Activated CD4-positive, alpha-beta T cell treated with anti-CD3 and anti-CD28 coated beads for 36 hours (primary cell): ENCODE results near the gene RALGPS1. TPM values are rescaled to one million over a fixed set of nuclear protein-coding genes. Genes with fewer than 3 reads are reported as not detected.
A peak's percentile ranks its signal among the peaks of the same experiment; 100 is the strongest.

ENCODE experiments used
- ATAC-seq: fragments of 200-7000 bp; cut with Tn5 transposase; one replicate; pipeline ENCODE4 v1.10.0; 2021; ENCODE audit warnings: mild to moderate bottlenecking, moderate library complexity
- CTCF ChIA-PET: fragments of 350-600 bp; sonication (Branson Sonifier 250); formaldehyde crosslinking; loops from one replicate; lab custom pipeline; 2021; ENCODE audit warnings: antibody characterized with exemption; lab: Charles Lee
- POLR2A ChIA-PET: fragments of 350-600 bp; sonication (Branson Sonifier 250); formaldehyde crosslinking; loops from one replicate; lab custom pipeline; 2021; ENCODE audit warnings: antibody characterized with exemption, inconsistent platforms; lab: Charles Lee
- DNase-seq: peaks from one replicate; pipeline ENCODE4 v3.0.0-alpha.2; 2020
- H3K27ac Mint-ChIP-seq: one replicate; pipeline ENCODE4 v1.8.0; 2021; ENCODE audit warnings: mixed read lengths
- H3K27me3 Mint-ChIP-seq: one replicate; pipeline ENCODE4 v1.8.0; 2021; ENCODE audit warnings: mixed read lengths
- H3K36me3 Mint-ChIP-seq: one replicate; pipeline ENCODE4 v1.8.0; 2021; ENCODE audit warnings: low read depth, mixed read lengths
- H3K4me1 Mint-ChIP-seq: one replicate; pipeline ENCODE4 v1.8.0; 2021; ENCODE audit warnings: mixed read lengths
- H3K4me3 Mint-ChIP-seq: one replicate; pipeline ENCODE4 v1.8.0; 2021; ENCODE audit warnings: mild to moderate bottlenecking, moderate library complexity, mixed read lengths
- H3K9me3 Mint-ChIP-seq: one replicate; pipeline ENCODE4 v1.8.0; 2021; ENCODE audit warnings: low read depth, mixed read lengths
- intact Hi-C, 2 experiments: fragments of 100-400 bp; cut with DNase I in 1 of 2; cut with micrococcal nuclease in 1 of 2; formaldehyde crosslinking; loops; one replicate each; pipeline versions ENCODE4 v1.14.2 to v1.15.1; 2022 to 2024; cut with DNase I, micrococcal nuclease
- total RNA-seq, 2 experiments: library from RNA; stranded (reverse); gene quantifications; one replicate each; pipeline ENCODE4 v1.2.3, GENCODE V29; 2021

Gene RALGPS1
- total RNA-seq, 2 experiments from 2014 or later: 1.2 to 2.2 TPM

DNA sequence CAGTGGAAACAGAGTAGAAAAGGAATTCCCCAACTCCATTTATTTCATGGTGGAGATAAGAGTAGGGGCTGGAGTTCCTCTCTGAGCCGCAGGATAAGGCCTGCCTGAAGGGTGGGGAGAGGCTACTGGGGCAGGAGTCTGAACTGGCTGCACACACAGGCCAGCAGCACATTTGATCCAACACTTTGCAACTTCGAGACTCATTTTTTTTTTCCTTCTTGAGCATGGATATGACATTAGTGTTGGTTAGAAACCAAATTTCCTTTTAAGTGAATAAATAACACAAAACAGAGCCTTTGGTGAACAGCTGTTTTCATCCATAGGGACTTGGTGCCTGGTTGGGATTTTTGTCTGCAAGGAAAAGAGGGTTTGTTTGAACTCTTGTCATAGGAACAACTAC, 76.6 kb downstream of the RALGPS1 start:
- CTCF ChIA-PET: interaction anchor here (0.7 kb wide), 1 partner anchor 222 kb away, joined by 3 read pairs; no protein-coding TSS in a partner anchor
- Mint-ChIP-seq H3K27ac (no peak overlapping the region), H3K4me1 (peaks cover 26% of the 10 kb centered on the region), H3K4me3 (no peak overlapping the region), H3K9me3 (peaks cover 6% of the 10 kb centered on the region), H3K27me3 (peaks cover 77% of the 10 kb centered on the region), H3K36me3 (peaks cover 9% of the 10 kb centered on the region)
- DNase-seq: no peak
- intact Hi-C loops: no loop called here
- POLR2A ChIA-PET: no interaction called here
- ATAC-seq: no peak

GRCh38 chr9:126992427-126992826, 77.8 kb downstream of the RALGPS1 start:
- ChIA-PET POLR2A (no interaction called here), CTCF (no interaction called here)
- Mint-ChIP-seq H3K27me3 (peaks cover 73% of the 10 kb centered on the region), H3K36me3 (peaks cover 9% of the 10 kb centered on the region), H3K4me1 (peaks cover 14% of the 10 kb centered on the region), H3K27ac (no peak overlapping the region), H3K4me3 (no peak overlapping the region), H3K9me3 (peaks cover 6% of the 10 kb centered on the region)
- ATAC-seq (no peak), DNase-seq (no peak)
- intact Hi-C loops: no loop called here

GRCh38 chr9:126999315-127000068, 84.9 kb downstream of the RALGPS1 start:
- CTCF ChIA-PET: no interaction called here
- peaks cover 35% of the 10 kb centered on the region for H3K27me3 Mint-ChIP-seq
- peak; percentile 55 for ATAC-seq

GRCh38 chr9:127004946-127005769, 90.6 kb downstream of the RALGPS1 start:
- H3K27me3 Mint-ChIP-seq: peaks cover 45% of the 10 kb centered on the region
- POLR2A ChIA-PET: interaction anchor here (0.6 to 2.2 kb wide), 6 partner anchors 19 to 219 kb away, joined by 3 to 17 read pairs (median 4); no protein-coding TSS in a partner anchor
- no peaks in the 10 kb centered on the region for H3K9me3 Mint-ChIP-seq
- peaks cover 24% of the 10 kb centered on the region for H3K4me1 Mint-ChIP-seq
- H3K4me3 Mint-ChIP-seq: no peak overlapping the region
- no peak overlapping the region for H3K27ac Mint-ChIP-seq
- DNase-seq (peak; percentile 87), ATAC-seq (peak; percentile 98)
- CTCF ChIA-PET: interaction anchor here (0.7 to 1.5 kb wide), 4 partner anchors 19 to 1447 kb away, joined by 3 to 8 read pairs (median 4); no protein-coding TSS in a partner anchor
- H3K36me3 Mint-ChIP-seq: no peaks in the 10 kb centered on the region
- intact Hi-C loops: loop anchor here (1.0 to 5.0 kb wide), 7 partner anchors 19 to 488 kb away; partner anchors contain the start of gene RALGPS1 (in 1 of the 2)

More at GRCh38 chr9:126999315-127000068, 84.9 kb downstream of the RALGPS1 start:
- intact Hi-C loops: no loop called here
- H3K4me1 Mint-ChIP-seq: peaks cover 14% of the 10 kb centered on the region
- POLR2A ChIA-PET: interaction anchor here (0.7 to 1.1 kb wide), 4 partner anchors 13 to 137 kb away, joined by 3 to 9 read pairs (median 3); no protein-coding TSS in a partner anchor
- peaks cover 5% of the 10 kb centered on the region for H3K9me3 Mint-ChIP-seq
- no peak overlapping the region for H3K27ac Mint-ChIP-seq
- no peak for DNase-seq
- H3K36me3 Mint-ChIP-seq: peaks cover 2% of the 10 kb centered on the region
- H3K4me3 Mint-ChIP-seq: no peak overlapping the region

- H3K27ac Mint-ChIP-seq: no peak overlapping the region
- H3K36me3 Mint-ChIP-seq: no peaks in the 10 kb centered on the region
- H3K27me3 Mint-ChIP-seq: peaks cover 47% of the 10 kb centered on the region
- ATAC-seq (no peak), DNase-seq (no peak)
- H3K4me3 Mint-ChIP-seq: no peak overlapping the region
- intact Hi-C loops: loop anchor here (1.0 to 5.0 kb wide), 7 partner anchors 20 to 489 kb away; partner anchors contain the start of gene RALGPS1 (in 1 of the 2)
- ChIA-PET CTCF (interaction anchor here (1.1 to 1.5 kb wide), 2 partner anchors 20 to 1447 kb away, joined by 5 to 8 read pairs; no protein-coding TSS in a partner anchor), POLR2A (interaction anchor here (0.8 to 2.2 kb wide), 3 partner anchors 20 to 219 kb away, joined by 3 to 17 read pairs (median 5); no protein-coding TSS in a partner anchor)
- peaks cover 24% of the 10 kb centered on the region for H3K4me1 Mint-ChIP-seq
- H3K9me3 Mint-ChIP-seq: no peaks in the 10 kb centered on the region
These were observed 91.3 kb downstream of the RALGPS1 start for GRCh38 chr9:127005770-127006314.

GRCh38 chr9:127007638-127008037, 93.1 kb downstream of the RALGPS1 start:
- no peaks in the 10 kb centered on the region for H3K9me3 Mint-ChIP-seq
- DNase-seq (no peak), ATAC-seq (no peak)
- no peak overlapping the region for H3K27ac Mint-ChIP-seq
- ChIA-PET POLR2A (no interaction called here), CTCF (interaction anchor here (1.1 kb wide), 1 partner anchor 10 kb away, joined by 4 read pairs; no protein-coding TSS in a partner anchor)
- no peak overlapping the region for H3K4me3 Mint-ChIP-seq
- H3K36me3 Mint-ChIP-seq: no peaks in the 10 kb centered on the region
- H3K27me3 Mint-ChIP-seq: peaks cover 55% of the 10 kb centered on the region
- intact Hi-C loops: loop anchor here in 1 of 2 experiments (5.0 kb wide), 1 partner anchor 380 kb away; no protein-coding TSS in a partner anchor
- peaks cover 24% of the 10 kb centered on the region for H3K4me1 Mint-ChIP-seq

GRCh38 chr9:127008076-127008475, 93.5 kb downstream of the RALGPS1 start:
- H3K27me3 Mint-ChIP-seq: peaks cover 57% of the 10 kb centered on the region
- CTCF ChIA-PET: no interaction called here

GRCh38 chr9:127011772-127012171, 97.2 kb downstream of the RALGPS1 start:
- ChIA-PET CTCF (no interaction called here), POLR2A (no interaction called here)
- intact Hi-C loops: no loop called here
- H3K27ac Mint-ChIP-seq: no peak overlapping the region
- no peak overlapping the region for H3K4me3 Mint-ChIP-seq
- H3K9me3 Mint-ChIP-seq: no peaks in the 10 kb centered on the region
- H3K36me3 Mint-ChIP-seq: no peaks in the 10 kb centered on the region
- ATAC-seq: no peak
- peaks cover 55% of the 10 kb centered on the region for H3K27me3 Mint-ChIP-seq
- no peak for DNase-seq
- no peaks in the 10 kb centered on the region for H3K4me1 Mint-ChIP-seq

More at GRCh38 chr9:127008076-127008475, 93.5 kb downstream of the RALGPS1 start:
- POLR2A ChIA-PET: no interaction called here
- intact Hi-C loops: loop anchor here in 1 of 2 experiments (5.0 kb wide), 1 partner anchor 379 kb away; no protein-coding TSS in a partner anchor
- Mint-ChIP-seq H3K36me3 (no peaks in the 10 kb centered on the region), H3K4me1 (peaks cover 24% of the 10 kb centered on the region), H3K4me3 (no peak overlapping the region), H3K27ac (no peak overlapping the region), H3K9me3 (no peaks in the 10 kb centered on the region)
- DNase-seq (no peak), ATAC-seq (no peak)

GRCh38 chr9:127012250-127012649, 97.7 kb downstream of the RALGPS1 start:
- intact Hi-C loops: no loop called here
- peaks cover 52% of the 10 kb centered on the region for H3K27me3 Mint-ChIP-seq
- H3K4me3 Mint-ChIP-seq: no peak overlapping the region
- no peaks in the 10 kb centered on the region for H3K36me3 Mint-ChIP-seq
- ChIA-PET CTCF (no interaction called here), POLR2A (no interaction called here)
- DNase-seq (no peak), ATAC-seq (no peak)
- H3K4me1 Mint-ChIP-seq: no peaks in the 10 kb centered on the region
- H3K27ac Mint-ChIP-seq: no peak overlapping the region
- no peaks in the 10 kb centered on the region for H3K9me3 Mint-ChIP-seq

DNA sequence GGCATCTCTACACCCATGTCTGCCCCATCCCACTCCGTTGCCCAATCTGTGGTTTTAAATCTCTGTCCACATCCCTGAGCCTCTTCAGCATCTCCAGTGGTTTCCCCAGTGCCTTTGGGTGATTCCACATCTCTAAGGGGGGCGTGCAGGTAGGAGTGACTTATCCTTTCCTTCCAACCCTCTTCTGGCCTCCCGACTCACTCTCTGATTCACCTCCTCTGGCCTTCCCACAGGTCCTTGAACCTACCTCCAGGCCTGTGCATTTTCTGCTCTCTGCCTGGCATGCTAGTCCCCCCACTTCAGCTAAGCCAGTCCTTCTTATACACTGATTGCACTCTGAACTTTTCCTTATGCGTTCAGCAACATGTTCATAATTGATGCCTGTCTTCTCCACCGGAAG, 99.0 kb downstream of the RALGPS1 start:
- no peaks in the 10 kb centered on the region for H3K36me3 Mint-ChIP-seq
- ChIA-PET POLR2A (interaction anchor here (0.6 kb wide), 1 partner anchor 14 kb away, joined by 3 read pairs; no protein-coding TSS in a partner anchor), CTCF (no interaction called here)
- peaks cover 42% of the 10 kb centered on the region for H3K27me3 Mint-ChIP-seq
- DNase-seq (peak; percentile 8), ATAC-seq (peak; percentile 68)
- no peak overlapping the region for H3K27ac Mint-ChIP-seq
- intact Hi-C loops: no loop called here
- no peak overlapping the region for H3K4me3 Mint-ChIP-seq
- no peaks in the 10 kb centered on the region for H3K9me3 Mint-ChIP-seq
- no peaks in the 10 kb centered on the region for H3K4me1 Mint-ChIP-seq
